Adrenal gland (tissue), 5 donors: ENCODE results near the gene TMEM81.

ENCODE experiments used
- POLR2A ChIP-seq, 2 donors: fragments of 450-650 bp; IDR thresholded peaks; one replicate each; pipeline ENCODE4 v1.6.1; 2017; ENCODE audit warnings: antibody characterized with exemption in 2 of 2, mild to moderate bottlenecking in 2 of 2, moderate library complexity in 1 of 2
- TF ChIP-seq, protein P1 (sequence below), 6 experiments: fragments of 450-650 bp in 4 of 6; fragments of 200-600 bp in 2 of 6; sonication (generic) in 1 of 6; IDR thresholded peaks; 1 replicate in 5 of 6; 2 replicates in 1 of 6; pipeline versions ENCODE4 v1.5.1 to v1.8.0; 2016 to 2021; ENCODE audit warnings: antibody characterized with exemption in 6 of 6, mild to moderate bottlenecking in 2 of 6, moderate library complexity in 1 of 6
- donor health status: DM: no; HTN: no; CAD: no.

GRCh38 chr1:205071801-205072200, 12.5 kb downstream of the TMEM81 start:
- TF ChIP-seq, protein P1, sequence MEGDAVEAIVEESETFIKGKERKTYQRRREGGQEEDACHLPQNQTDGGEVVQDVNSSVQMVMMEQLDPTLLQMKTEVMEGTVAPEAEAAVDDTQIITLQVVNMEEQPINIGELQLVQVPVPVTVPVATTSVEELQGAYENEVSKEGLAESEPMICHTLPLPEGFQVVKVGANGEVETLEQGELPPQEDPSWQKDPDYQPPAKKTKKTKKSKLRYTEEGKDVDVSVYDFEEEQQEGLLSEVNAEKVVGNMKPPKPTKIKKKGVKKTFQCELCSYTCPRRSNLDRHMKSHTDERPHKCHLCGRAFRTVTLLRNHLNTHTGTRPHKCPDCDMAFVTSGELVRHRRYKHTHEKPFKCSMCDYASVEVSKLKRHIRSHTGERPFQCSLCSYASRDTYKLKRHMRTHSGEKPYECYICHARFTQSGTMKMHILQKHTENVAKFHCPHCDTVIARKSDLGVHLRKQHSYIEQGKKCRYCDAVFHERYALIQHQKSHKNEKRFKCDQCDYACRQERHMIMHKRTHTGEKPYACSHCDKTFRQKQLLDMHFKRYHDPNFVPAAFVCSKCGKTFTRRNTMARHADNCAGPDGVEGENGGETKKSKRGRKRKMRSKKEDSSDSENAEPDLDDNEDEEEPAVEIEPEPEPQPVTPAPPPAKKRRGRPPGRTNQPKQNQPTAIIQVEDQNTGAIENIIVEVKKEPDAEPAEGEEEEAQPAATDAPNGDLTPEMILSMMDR (IDR thresholded peaks at IDR 0.05): no peak
- no peak for TF ChIP-seq POLR2A (IDR thresholded peaks at IDR 0.05)
